ENCODE measurements around the gene KCNQ2.

KCNQ2 gene

GRCh38 chr20:63370618-63371187, 101.8 kb downstream of the KCNQ2 start:
- no peaks in the 10 kb centered on the region for H3K4me1 ChIP-seq (ENCODE audit: control insufficient read depth, low read length)
- no peak overlapping the region for H3K4me2 ChIP-seq (ENCODE audit: low read length)
- no peaks in the 10 kb centered on the region for H3K9me2 ChIP-seq (replicated peaks; ENCODE audit: control insufficient read depth, low read length)
- no peak overlapping the region for H3K4me3 ChIP-seq (ENCODE audit: low read length)
- H3K27ac ChIP-seq (ENCODE audit: low read depth, low read length): no peak overlapping the region
- H3K27me3 ChIP-seq (ENCODE audit: control insufficient read depth, low read length): no peaks in the 10 kb centered on the region
- no peaks in the 10 kb centered on the region for H4K20me1 ChIP-seq (ENCODE audit: control insufficient read depth, insufficient read depth, low read depth, low read length)
- H3K79me2 ChIP-seq (ENCODE audit: control insufficient read depth, low read length): no peaks in the 10 kb centered on the region
- H3K36me3 ChIP-seq (ENCODE audit: control insufficient read depth, low read length): no peaks in the 10 kb centered on the region
- no peaks in the 10 kb centered on the region for H3F3A ChIP-seq (ENCODE audit: control insufficient read depth, insufficient read depth)
- H3K9me3 ChIP-seq (ENCODE audit: control insufficient read depth, insufficient read depth, low read length): no peaks in the 10 kb centered on the region
- TF ChIP-seq CTCF (IDR thresholded peaks at IDR 0.05; ENCODE audit: low read depth, low read length, poor library complexity, severe bottlenecking) (no peak), EZH2phosphoT487 (IDR thresholded peaks at IDR 0.05; ENCODE audit: borderline replicate concordance, low read length) (no peak)

GRCh38 chr20:63369724-63370617, 102.5 kb downstream of the KCNQ2 start:
- no peaks in the 10 kb centered on the region for H3K4me1 ChIP-seq (ENCODE audit: control insufficient read depth, low read length)
- H3F3A ChIP-seq (ENCODE audit: control insufficient read depth, insufficient read depth): no peaks in the 10 kb centered on the region
- H3K4me3 ChIP-seq (ENCODE audit: low read length): no peak overlapping the region
- H3K9me2 ChIP-seq (replicated peaks; ENCODE audit: control insufficient read depth, low read length): no peaks in the 10 kb centered on the region
- no peak for TF ChIP-seq EZH2phosphoT487 (IDR thresholded peaks at IDR 0.05; ENCODE audit: borderline replicate concordance, low read length)
- no peak for TF ChIP-seq CTCF (IDR thresholded peaks at IDR 0.05; ENCODE audit: low read depth, low read length, poor library complexity, severe bottlenecking)
- no peaks in the 10 kb centered on the region for H3K79me2 ChIP-seq (ENCODE audit: control insufficient read depth, low read length)
- H3K9me3 ChIP-seq (ENCODE audit: control insufficient read depth, insufficient read depth, low read length): no peaks in the 10 kb centered on the region
- no peaks in the 10 kb centered on the region for H4K20me1 ChIP-seq (ENCODE audit: control insufficient read depth, insufficient read depth, low read depth, low read length)
- no peak overlapping the region for H3K4me2 ChIP-seq (ENCODE audit: low read length)
- H3K27me3 ChIP-seq (ENCODE audit: control insufficient read depth, low read length): no peaks in the 10 kb centered on the region
- no peak overlapping the region for H3K27ac ChIP-seq (ENCODE audit: low read depth, low read length)
- H3K36me3 ChIP-seq (ENCODE audit: control insufficient read depth, low read length): no peaks in the 10 kb centered on the region

GRCh38 chr20:63369024-63369530, 103.4 kb downstream of the KCNQ2 start:
- Histone ChIP-seq H3K4me2 (ENCODE audit: low read length) (no peak overlapping the region), H3K9me3 (ENCODE audit: control insufficient read depth, insufficient read depth, low read length) (no peaks in the 10 kb centered on the region), H3K27me3 (ENCODE audit: control insufficient read depth, low read length) (no peaks in the 10 kb centered on the region), H4K20me1 (ENCODE audit: control insufficient read depth, insufficient read depth, low read depth, low read length) (no peaks in the 10 kb centered on the region), H3K79me2 (ENCODE audit: control insufficient read depth, low read length) (no peaks in the 10 kb centered on the region), H3K27ac (ENCODE audit: low read depth, low read length) (no peak overlapping the region), H3K36me3 (ENCODE audit: control insufficient read depth, low read length) (no peaks in the 10 kb centered on the region), H3K4me1 (ENCODE audit: control insufficient read depth, low read length) (no peaks in the 10 kb centered on the region), H3K9me2 (replicated peaks; ENCODE audit: control insufficient read depth, low read length) (no peaks in the 10 kb centered on the region), H3F3A (ENCODE audit: control insufficient read depth, insufficient read depth) (no peaks in the 10 kb centered on the region), H3K4me3 (ENCODE audit: low read length) (no peak overlapping the region)
- no peak for TF ChIP-seq CTCF (IDR thresholded peaks at IDR 0.05; ENCODE audit: low read depth, low read length, poor library complexity, severe bottlenecking)
